Heart right ventricle (tissue), 16 donors: ENCODE data around the gene CDH12. TPM values are rescaled to one million over a fixed set of nuclear protein-coding genes. Genes with fewer than 3 reads are reported as not detected.

Experiments used
- ATAC-seq, 8 donors: fragments of 200-7000 bp; cut with Tn5 transposase; one replicate each; pipeline ENCODE4 v1.9.1; 2020; ENCODE audit warnings: mild to moderate bottlenecking in 8 of 8, moderate library complexity in 8 of 8, moderate number of reproducible peaks in 1 of 8
- DNase-seq, 2 donors: peaks; one replicate each; pipeline ENCODE4 v3.0.0-alpha.2; 2020
- H3K27ac ChIP-seq, 10 donors: fragments of 200-600 bp; sonication (generic) in 2 of 10; one replicate each; pipeline versions ENCODE4 v1.5.0 to v1.8.0; 2020 to 2022; ENCODE audit warnings: mild to moderate bottlenecking in 3 of 10
- H3K27me3 ChIP-seq, 7 donors: fragments of 200-600 bp; one replicate each; pipeline ENCODE4 v1.8.0; 2021 to 2022; ENCODE audit warnings: mild to moderate bottlenecking in 2 of 7
- H3K36me3 ChIP-seq, 9 donors: fragments of 200-600 bp; sonication (generic) in 1 of 9; one replicate each; pipeline versions ENCODE4 v1.5.0 to v1.8.0; 2020 to 2022; ENCODE audit warnings: mild to moderate bottlenecking in 2 of 9
- H3K4me1 ChIP-seq, 9 donors: fragments of 200-600 bp; sonication (generic) in 1 of 9; one replicate each; pipeline versions ENCODE4 v1.5.0 to v1.8.0; 2020 to 2022; ENCODE audit warnings: mild to moderate bottlenecking in 4 of 9
- H3K4me3 ChIP-seq, 10 donors: fragments of 200-600 bp; sonication (generic) in 2 of 10; one replicate each; pipeline versions ENCODE4 v1.5.0 to v1.8.0; 2020 to 2022; ENCODE audit warnings: mild to moderate bottlenecking in 7 of 10, moderate library complexity in 2 of 10
- H3K9me3 ChIP-seq, 11 donors: fragments of 200-600 bp in 10 of 11; sonication (generic) in 2 of 11; one replicate each; pipeline versions ENCODE4 v1.5.0 to v1.8.0; 2013 to 2022; ENCODE audit warnings: mild to moderate bottlenecking in 2 of 11, control low read depth in 1 of 11, moderate library complexity in 1 of 11
- WGBS, 2 donors: extraction: QIAGEN DNeasy Blood & Tissue Kit; methylation state at CpG; one replicate each; pipeline ENCODE4 v1.1.7; 2013; ENCODE audit warnings: inconsistent platforms in 1 of 2; 5-methylcytosine and 5-hydroxymethylcytosine counted together
- intact Hi-C, 10 donors: fragments of 100-400 bp; cut with DNase I; formaldehyde crosslinking; loops; one replicate each; pipeline versions ENCODE4 v1.11.1 to v1.14.2; 2022
- polyA plus RNA-seq, 2 donors: library from polyadenylated mRNA; stranded (reverse); fragments of 200-250 nt; gene quantifications; one replicate each; pipeline ENCODE4 v1.2.3, GENCODE V29; 2013
- total RNA-seq, 10 donors: library from RNA; stranded (reverse); fragmentation: NEBNext Ultra II Directional in 3 of 10; extraction: Animal tissue kit (Norgen Biotek cat#: 25700) in 3 of 10; gene quantifications; one replicate each; pipeline versions ENCODE4 v1.2.1 to v1.2.4, GENCODE V29; 2021 to 2023
- TF ChIP-seq, protein P1 (sequence below), 9 donors: fragments of 200-600 bp; sonication (generic) in 2 of 9; IDR thresholded peaks; one replicate each; pipeline versions ENCODE4 v1.5.0 to v1.8.0; 2021 to 2022; ENCODE audit warnings: antibody characterized with exemption in 9 of 9, mild to moderate bottlenecking in 5 of 9, moderate library complexity in 1 of 9
- donor health status: Arrhythmogenic right ventricular cardiomyopathy.
- donor health status: ischemic (EF 13 %, LVEDD 7.1; RV severe dilation, severe dysfunction).
- donor health status: healthy with polysubstance abuse.
- donor health status: DM: no; HTN: yes; CAD: no.
- donor health status: DM: no; HTN: no; CAD: no.
- donor health status: ischemic (EF 25% LVEDD 6.9; RV normal size, moderate dysfunction).
- donor health status: ischemic (EF 25% LVEDD 5.7; RV mildly dilated, moderate dysfunction).
- donor health status: healthy.
- donor health status: DM: yes; HTN: yes; CAD: no.
- donor health status: Ischemic cardiomyopathy.
- donor health status: ischemic (EF 35%, LVEDD 5.7; RV mildly dilated, moderate dysfunction).
- donor health status: nonischemic (EF 11% LVEDD 7.7; RV severe dilation, severe dysfunction).
- donor health status: DM: yes; HTN: yes; CAD: no.
- donor health status: PGD.
- donor health status: ischemic (EF 29% LVEDD 5.4; RV normal size, mild dysfunction).
- donor health status: nonischemic (EF 23%, LVEDD 6.1; RV moderate dilation, normal function).

CDH12 gene
- total and polyA plus RNA-seq, 12 donors, result not detected

DNA sequence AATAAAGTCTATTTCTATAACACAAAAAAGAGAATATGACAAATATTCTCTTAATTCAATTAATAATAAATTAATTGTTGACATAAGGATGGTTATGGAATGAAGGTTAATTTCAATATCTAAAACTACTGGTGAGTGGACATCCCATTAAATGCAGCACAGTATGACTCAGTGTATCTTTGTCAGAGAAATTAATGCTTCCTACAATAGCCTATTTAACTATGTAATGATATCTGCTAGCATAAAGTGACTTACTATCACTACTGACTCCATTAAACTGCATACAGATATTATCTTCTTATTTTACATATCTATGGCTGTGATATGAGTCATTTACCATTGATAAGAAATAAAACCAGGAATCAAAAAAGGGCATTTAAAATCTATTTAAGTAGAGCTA lies 298.7 kb downstream of the CDH12 start:
- no peak for ATAC-seq
- intact Hi-C loops, result no loop called here
- no peak overlapping the region for H3K4me3 ChIP-seq
- H3K27ac ChIP-seq, result no peak overlapping the region
- no peaks in the 10 kb centered on the region for H3K27me3 ChIP-seq
- no peaks in the 10 kb centered on the region for H3K36me3 ChIP-seq
- DNase-seq, result no peak
- H3K4me1 ChIP-seq, result no peaks in the 10 kb centered on the region
- peaks cover 0 to 6% (median 0%) of the 10 kb centered on the region in 11 donors for H3K9me3 ChIP-seq
- TF ChIP-seq, protein P1, sequence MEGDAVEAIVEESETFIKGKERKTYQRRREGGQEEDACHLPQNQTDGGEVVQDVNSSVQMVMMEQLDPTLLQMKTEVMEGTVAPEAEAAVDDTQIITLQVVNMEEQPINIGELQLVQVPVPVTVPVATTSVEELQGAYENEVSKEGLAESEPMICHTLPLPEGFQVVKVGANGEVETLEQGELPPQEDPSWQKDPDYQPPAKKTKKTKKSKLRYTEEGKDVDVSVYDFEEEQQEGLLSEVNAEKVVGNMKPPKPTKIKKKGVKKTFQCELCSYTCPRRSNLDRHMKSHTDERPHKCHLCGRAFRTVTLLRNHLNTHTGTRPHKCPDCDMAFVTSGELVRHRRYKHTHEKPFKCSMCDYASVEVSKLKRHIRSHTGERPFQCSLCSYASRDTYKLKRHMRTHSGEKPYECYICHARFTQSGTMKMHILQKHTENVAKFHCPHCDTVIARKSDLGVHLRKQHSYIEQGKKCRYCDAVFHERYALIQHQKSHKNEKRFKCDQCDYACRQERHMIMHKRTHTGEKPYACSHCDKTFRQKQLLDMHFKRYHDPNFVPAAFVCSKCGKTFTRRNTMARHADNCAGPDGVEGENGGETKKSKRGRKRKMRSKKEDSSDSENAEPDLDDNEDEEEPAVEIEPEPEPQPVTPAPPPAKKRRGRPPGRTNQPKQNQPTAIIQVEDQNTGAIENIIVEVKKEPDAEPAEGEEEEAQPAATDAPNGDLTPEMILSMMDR (IDR thresholded peaks at IDR 0.05), result no peak

DNA sequence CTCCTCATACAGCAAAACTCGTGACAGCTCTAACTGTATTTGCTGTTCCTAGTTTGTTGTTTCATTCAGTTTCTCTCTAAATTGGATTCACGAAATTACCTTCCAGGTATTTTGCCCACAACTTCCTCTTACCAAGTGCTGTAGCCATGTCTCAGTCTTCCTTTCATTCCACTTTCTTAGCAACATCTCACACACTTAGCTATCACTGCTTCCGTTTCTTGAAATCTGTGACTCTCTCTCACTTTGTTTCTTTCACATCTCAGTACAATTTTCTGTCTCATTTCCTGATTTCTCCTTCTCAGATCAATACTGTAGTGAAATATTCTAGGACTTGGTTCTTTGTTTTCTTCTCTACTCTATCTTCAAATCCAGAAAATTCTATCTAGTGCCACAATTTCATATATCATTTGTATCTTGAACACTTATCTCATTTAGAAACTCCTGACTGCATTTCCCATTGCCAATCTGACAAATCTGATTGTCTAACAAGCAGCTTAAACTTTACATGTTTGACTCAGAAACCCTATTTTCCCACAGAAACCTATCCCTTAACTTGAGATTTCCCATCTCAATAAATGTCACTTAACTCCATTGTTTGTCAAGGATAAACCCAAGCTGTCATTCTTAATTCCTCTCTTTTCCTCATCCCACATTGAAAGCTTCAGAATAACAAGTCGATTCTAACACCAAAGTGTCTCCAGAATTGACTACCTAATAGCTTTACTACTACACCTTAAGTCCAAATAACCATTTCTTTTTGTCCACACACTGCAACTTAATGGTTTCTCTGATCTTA lies 303.1 kb downstream of the CDH12 start:
- H3K36me3 ChIP-seq, result no peaks in the 10 kb centered on the region
- WGBS, 2 donors, result 60 to 74% methylated on average over 4 of the region's 4 CpGs
- TF ChIP-seq, protein P1 (IDR thresholded peaks at IDR 0.05), result no peak
- no peak overlapping the region for H3K27ac ChIP-seq
- DNase-seq (no peak), ATAC-seq (no peak)
- intact Hi-C loops, result no loop called here
- H3K9me3 ChIP-seq, result no peaks in the 10 kb centered on the region
- H3K27me3 ChIP-seq, result no peaks in the 10 kb centered on the region
- H3K4me1 ChIP-seq, result no peaks in the 10 kb centered on the region
- no peak overlapping the region for H3K4me3 ChIP-seq

DNA sequence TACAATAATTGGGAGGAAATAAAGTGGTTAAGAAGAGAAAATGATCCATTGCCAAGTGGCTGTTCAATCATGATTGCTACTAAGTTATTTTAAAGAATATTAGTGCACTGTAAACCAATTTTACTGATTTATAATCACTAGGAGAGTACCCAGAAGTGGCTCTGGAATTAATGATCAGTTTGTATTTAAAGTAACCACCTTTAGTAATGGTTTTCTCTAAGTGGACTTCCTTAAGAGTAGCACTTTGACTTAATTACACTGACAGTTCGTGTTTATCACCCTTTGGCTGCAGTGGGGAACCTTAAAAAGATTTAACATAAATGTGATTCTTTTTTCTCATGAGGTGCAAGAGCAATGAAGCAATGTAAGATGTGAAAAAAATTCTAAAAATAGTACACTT lies 310.8 kb downstream of the CDH12 start:
- WGBS, 2 donors, result 39 to 42% methylated on average over 1 of the region's 1 CpG
- intact Hi-C loops, result no loop called here
- H3K27ac ChIP-seq, result no peak overlapping the region

DNA sequence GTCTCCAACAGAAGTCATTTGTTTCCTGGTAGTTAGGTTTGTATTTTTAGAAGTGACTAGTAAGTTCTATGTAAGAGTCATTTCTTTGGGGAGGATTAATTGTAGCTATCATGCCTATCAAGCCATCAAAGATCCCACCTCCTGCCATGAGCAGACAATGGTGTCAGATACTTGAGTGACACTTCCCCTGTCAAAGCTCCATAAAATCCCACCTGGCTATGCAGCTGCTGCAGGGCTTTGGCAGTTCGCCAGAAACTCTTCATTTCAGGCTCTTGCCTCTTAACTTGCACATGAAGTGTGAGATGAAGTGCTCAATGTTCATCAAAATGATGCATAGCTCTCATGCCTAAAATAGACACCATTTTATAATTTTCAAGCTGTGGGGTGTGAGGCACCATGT lies 312.1 kb downstream of the CDH12 start:
- H3K36me3 ChIP-seq, result no peaks in the 10 kb centered on the region
- 14 to 23% methylated on average over 1 of the region's 1 CpG for WGBS, 2 donors
- H3K4me1 ChIP-seq, result no peaks in the 10 kb centered on the region
- H3K9me3 ChIP-seq, result peaks cover 0 to 22% (median 0%) of the 10 kb centered on the region in 11 donors
- no peak overlapping the region for H3K4me3 ChIP-seq
- DNase-seq, result no peak
- TF ChIP-seq, protein P1 (IDR thresholded peaks at IDR 0.05), result no peak
- no peak overlapping the region for H3K27ac ChIP-seq
- H3K27me3 ChIP-seq, result no peaks in the 10 kb centered on the region
- no peak for ATAC-seq
- intact Hi-C loops, result no loop called here

More for the DNA sequence above, 310.8 kb downstream of the CDH12 start:
- no peak for ATAC-seq
- TF ChIP-seq, protein P1 (IDR thresholded peaks at IDR 0.05), result no peak
- DNase-seq, result no peak
- H3K36me3 ChIP-seq, result no peaks in the 10 kb centered on the region
- H3K4me3 ChIP-seq, result no peak overlapping the region
- no peaks in the 10 kb centered on the region for H3K27me3 ChIP-seq
- no peaks in the 10 kb centered on the region for H3K4me1 ChIP-seq
- H3K9me3 ChIP-seq, result peaks cover 0 to 19% (median 0%) of the 10 kb centered on the region in 11 donors
